Neural crest cell (in vitro differentiated cells): ENCODE results near the gene SUCLG2. TPM values are rescaled to one million over a fixed set of nuclear protein-coding genes. Genes with fewer than 3 reads are reported as not detected.

Experiments
- DNase-seq: peaks from one replicate; pipeline ENCODE4 v3.0.0; 2021; ENCODE audit warnings: low read depth, mixed read lengths, low spot score
- H3K27ac Mint-ChIP-seq: one replicate; pipeline ENCODE4 v1.8.0; 2021; ENCODE audit warnings: mild to moderate bottlenecking, mixed read lengths; ENCODE audit not compliant: unreplicated experiment
- H3K27me3 Mint-ChIP-seq: 2 replicates; pipeline ENCODE4 v1.8.0; 2021; ENCODE audit warnings: low read depth, mild to moderate bottlenecking, mixed read lengths
- H3K36me3 Mint-ChIP-seq: 2 replicates; pipeline ENCODE4 v1.8.0; 2021; ENCODE audit warnings: low read depth, mild to moderate bottlenecking, mixed read lengths
- H3K4me1 Mint-ChIP-seq: 2 replicates; pipeline ENCODE4 v1.8.0; 2021; ENCODE audit warnings: mixed read lengths
- H3K4me3 Mint-ChIP-seq: one replicate; pipeline ENCODE4 v1.8.0; 2021; ENCODE audit warnings: mild to moderate bottlenecking, mixed read lengths
- H3K9me3 Mint-ChIP-seq: 2 replicates; pipeline ENCODE4 v1.8.0; 2021; ENCODE audit warnings: mixed read lengths
- total RNA-seq: library from RNA; stranded (reverse); gene quantifications from 2 replicates; pipeline ENCODE4 v1.2.1, GENCODE V29; 2021
- TF ChIP-seq, protein P1 (sequence below): fragments of 200-600 bp; sonication (generic); conservative IDR thresholded peaks from 2 replicates; pipeline ENCODE4 v1.5.0; 2021; ENCODE audit warnings: antibody characterized with exemption, mild to moderate bottlenecking

The SUCLG2 gene
- total RNA-seq, 1 donor from 2014 or later = 36.4 TPM

GRCh38 chr3:67564973-67565372 is 89.4 kb downstream of the SUCLG2 start:
- Mint-ChIP-seq H3K27me3 (no peaks in the 10 kb centered on the region), H3K4me1 (peaks cover 29% of the 10 kb centered on the region), H3K4me3 (no peak overlapping the region), H3K36me3 (peaks cover 21% of the 10 kb centered on the region), H3K27ac (no peak overlapping the region), H3K9me3 (peaks cover 6% of the 10 kb centered on the region)
- no peak for DNase-seq
- TF ChIP-seq, protein P1, sequence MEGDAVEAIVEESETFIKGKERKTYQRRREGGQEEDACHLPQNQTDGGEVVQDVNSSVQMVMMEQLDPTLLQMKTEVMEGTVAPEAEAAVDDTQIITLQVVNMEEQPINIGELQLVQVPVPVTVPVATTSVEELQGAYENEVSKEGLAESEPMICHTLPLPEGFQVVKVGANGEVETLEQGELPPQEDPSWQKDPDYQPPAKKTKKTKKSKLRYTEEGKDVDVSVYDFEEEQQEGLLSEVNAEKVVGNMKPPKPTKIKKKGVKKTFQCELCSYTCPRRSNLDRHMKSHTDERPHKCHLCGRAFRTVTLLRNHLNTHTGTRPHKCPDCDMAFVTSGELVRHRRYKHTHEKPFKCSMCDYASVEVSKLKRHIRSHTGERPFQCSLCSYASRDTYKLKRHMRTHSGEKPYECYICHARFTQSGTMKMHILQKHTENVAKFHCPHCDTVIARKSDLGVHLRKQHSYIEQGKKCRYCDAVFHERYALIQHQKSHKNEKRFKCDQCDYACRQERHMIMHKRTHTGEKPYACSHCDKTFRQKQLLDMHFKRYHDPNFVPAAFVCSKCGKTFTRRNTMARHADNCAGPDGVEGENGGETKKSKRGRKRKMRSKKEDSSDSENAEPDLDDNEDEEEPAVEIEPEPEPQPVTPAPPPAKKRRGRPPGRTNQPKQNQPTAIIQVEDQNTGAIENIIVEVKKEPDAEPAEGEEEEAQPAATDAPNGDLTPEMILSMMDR = no peak

- Mint-ChIP-seq H3K4me3 (no peak overlapping the region), H3K27me3 (no peaks in the 10 kb centered on the region), H3K36me3 (peaks cover 18% of the 10 kb centered on the region), H3K27ac (no peak overlapping the region), H3K4me1 (peaks cover 29% of the 10 kb centered on the region), H3K9me3 (peaks cover 2% of the 10 kb centered on the region)
- no peak for DNase-seq
- TF ChIP-seq, protein P1 = no peak
These were observed 90.4 kb downstream of the SUCLG2 start for GRCh38 chr3:67564008-67564407.

DNA sequence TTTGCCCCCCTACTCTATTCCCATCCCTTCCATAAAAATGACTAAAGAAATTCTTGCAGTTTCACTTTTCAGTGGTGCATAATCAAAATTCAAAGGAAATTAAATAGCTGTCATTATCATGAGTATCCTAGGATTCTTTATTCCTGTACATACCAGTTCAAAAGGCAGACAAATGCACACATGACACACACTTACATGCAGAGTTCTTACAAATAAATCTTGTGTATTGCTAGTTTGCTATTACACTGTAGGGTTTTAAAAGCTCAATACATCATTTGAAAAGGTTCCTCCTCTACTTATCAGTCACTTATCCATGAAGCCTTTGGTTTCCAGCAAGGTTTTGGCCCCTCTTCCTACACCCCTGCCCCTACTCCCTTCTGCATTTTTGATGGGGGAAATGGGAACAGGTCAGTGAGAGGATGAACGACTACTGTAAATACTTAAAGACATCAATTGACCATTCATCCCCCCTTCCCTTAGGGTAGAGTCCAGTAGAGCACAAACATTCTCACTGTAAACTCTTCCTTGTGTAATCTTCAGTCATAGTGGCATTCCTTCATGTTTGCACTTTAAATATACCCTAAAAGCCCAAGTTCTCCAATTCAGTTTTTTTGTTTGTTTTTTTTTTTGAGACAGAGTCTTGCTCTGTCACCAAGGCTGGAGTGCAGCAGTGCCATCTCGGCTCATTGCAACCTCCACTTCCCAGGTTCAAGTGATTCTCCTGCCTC is 92.6 kb downstream of the SUCLG2 start:
- Mint-ChIP-seq H3K4me3 (no peak overlapping the region), H3K4me1 (peaks cover 28% of the 10 kb centered on the region), H3K27me3 (no peaks in the 10 kb centered on the region), H3K27ac (no peak overlapping the region), H3K9me3 (no peaks in the 10 kb centered on the region), H3K36me3 (peaks cover 11% of the 10 kb centered on the region)
- TF ChIP-seq, protein P1 = no peak
- no peak for DNase-seq

DNA sequence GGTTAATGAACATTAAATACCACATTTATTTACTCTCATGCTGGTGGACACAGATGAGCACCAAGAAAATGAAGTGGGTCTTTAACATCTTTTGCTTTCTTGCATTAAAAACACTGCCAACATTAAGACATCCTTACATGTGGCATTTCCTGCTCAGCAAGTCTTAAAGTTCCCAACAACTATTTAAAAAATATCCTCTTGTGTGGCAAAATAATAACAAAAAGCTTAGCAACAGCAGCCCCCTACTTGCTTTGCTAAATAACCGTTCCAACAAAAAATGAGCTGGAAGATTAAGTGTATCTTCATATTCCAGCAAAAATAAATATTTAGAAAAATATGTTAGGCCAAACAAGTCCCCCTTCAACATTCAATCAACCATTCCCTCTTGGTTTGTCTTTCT is 93.1 kb downstream of the SUCLG2 start:
- Mint-ChIP-seq H3K4me3 (no peak overlapping the region), H3K4me1 (peaks cover 32% of the 10 kb centered on the region), H3K27me3 (no peaks in the 10 kb centered on the region), H3K36me3 (peaks cover 11% of the 10 kb centered on the region), H3K27ac (no peak overlapping the region), H3K9me3 (no peaks in the 10 kb centered on the region)
- TF ChIP-seq, protein P1 = no peak
- no peak for DNase-seq

- TF ChIP-seq, protein P1 = no peak
- Mint-ChIP-seq H3K27ac (no peak overlapping the region), H3K4me1 (peaks cover 32% of the 10 kb centered on the region), H3K36me3 (peaks cover 11% of the 10 kb centered on the region), H3K9me3 (no peaks in the 10 kb centered on the region), H3K4me3 (no peak overlapping the region), H3K27me3 (no peaks in the 10 kb centered on the region)
- DNase-seq = no peak
These were observed 95.3 kb downstream of the SUCLG2 start for GRCh38 chr3:67559029-67559605.
